ENCODE measurements around the gene GPC1. TPM values are rescaled to one million over a fixed set of nuclear protein-coding genes. Genes with fewer than 3 reads are reported as not detected.

Gene GPC1
- total RNA-seq, 1 donor from 2014 or later, result 187 TPM

- Histone ChIP-seq H3K27me3 (ENCODE audit: low read depth) (peaks cover 16% of the 10 kb centered on the region), H3K9me3 (replicated peaks) (peaks cover 3% of the 10 kb centered on the region), H3K36me3 (no peaks in the 10 kb centered on the region), H3K4me1 (no peaks in the 10 kb centered on the region), H3K4me3 (no peak overlapping the region), H3K27ac (replicated peaks) (no peak overlapping the region)
- DNase-seq, result no peak
- no peak for TF ChIP-seq CTCF (IDR thresholded peaks at IDR 0.05; ENCODE audit: borderline replicate concordance)
- intact Hi-C loops (cut with micrococcal nuclease), result no loop called here
Measured at GRCh38 chr2:240428245-240428644, 7.2 kb upstream of the GPC1 start.

GRCh38 chr2:240429341-240429871 is 6.1 kb upstream of the GPC1 start:
- intact Hi-C loops (cut with micrococcal nuclease), result no loop called here
- Histone ChIP-seq H3K27me3 (ENCODE audit: low read depth) (peaks cover 19% of the 10 kb centered on the region), H3K9me3 (replicated peaks) (peaks cover 3% of the 10 kb centered on the region), H3K4me1 (peaks cover 1% of the 10 kb centered on the region), H3K27ac (replicated peaks) (no peak overlapping the region), H3K4me3 (no peak overlapping the region), H3K36me3 (no peaks in the 10 kb centered on the region)
- TF ChIP-seq CTCF (IDR thresholded peaks at IDR 0.05; ENCODE audit: borderline replicate concordance), result no peak
- no peak for DNase-seq

- no peak for TF ChIP-seq CTCF (IDR thresholded peaks at IDR 0.05; ENCODE audit: borderline replicate concordance)
- intact Hi-C loops (cut with micrococcal nuclease), result no loop called here
Measured at GRCh38 chr2:240429872-240430491, 5.5 kb upstream of the GPC1 start.

DNA sequence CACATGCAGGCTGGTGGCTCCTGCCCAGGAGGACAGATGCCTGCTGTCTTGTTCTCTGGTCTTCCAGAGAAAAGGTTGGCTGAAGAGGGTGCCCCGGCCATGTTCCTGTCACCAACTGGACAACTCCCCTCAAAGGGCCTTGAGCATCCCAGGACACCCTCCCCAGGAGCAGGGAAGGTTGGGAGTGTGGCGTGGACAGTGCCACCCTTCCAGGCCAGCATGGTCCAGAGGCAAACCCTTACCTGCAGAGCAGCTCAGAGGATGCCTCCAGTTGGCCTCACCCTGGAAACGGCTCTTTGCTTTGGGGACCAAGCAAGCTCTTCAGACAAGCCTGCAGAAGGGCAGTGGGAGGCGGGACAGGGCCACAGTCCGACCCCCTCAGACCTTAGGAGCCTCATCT is 4.9 kb upstream of the GPC1 start:
- H3K9me3 ChIP-seq (replicated peaks), result peaks cover 2% of the 10 kb centered on the region
- H3K4me1 ChIP-seq, result peaks cover 8% of the 10 kb centered on the region
- intact Hi-C loops (cut with micrococcal nuclease), result no loop called here
- no peak overlapping the region for H3K4me3 ChIP-seq
- peak; percentile 6 for DNase-seq
- no peak overlapping the region for H3K27ac ChIP-seq (replicated peaks)
- H3K27me3 ChIP-seq (ENCODE audit: low read depth), result peaks cover 30% of the 10 kb centered on the region
- no peak for TF ChIP-seq CTCF (IDR thresholded peaks at IDR 0.05; ENCODE audit: borderline replicate concordance)
- no peaks in the 10 kb centered on the region for H3K36me3 ChIP-seq

More at GRCh38 chr2:240429872-240430491, 5.5 kb upstream of the GPC1 start:
- Histone ChIP-seq H3K9me3 (replicated peaks) (peaks cover 3% of the 10 kb centered on the region), H3K36me3 (no peaks in the 10 kb centered on the region), H3K27me3 (ENCODE audit: low read depth) (peaks cover 25% of the 10 kb centered on the region), H3K4me1 (peaks cover 7% of the 10 kb centered on the region), H3K27ac (replicated peaks) (no peak overlapping the region), H3K4me3 (no peak overlapping the region)
- peak; percentile 7 for DNase-seq

GRCh38 chr2:240431271-240431660 is 4.2 kb upstream of the GPC1 start:
- Histone ChIP-seq H3K4me3 (no peak overlapping the region), H3K27ac (replicated peaks) (no peak overlapping the region), H3K27me3 (ENCODE audit: low read depth) (peaks cover 36% of the 10 kb centered on the region), H3K36me3 (no peaks in the 10 kb centered on the region), H3K4me1 (peaks cover 14% of the 10 kb centered on the region), H3K9me3 (replicated peaks) (no peaks in the 10 kb centered on the region)
- peak; percentile 5 for DNase-seq
- intact Hi-C loops (cut with micrococcal nuclease), result no loop called here
- TF ChIP-seq CTCF (IDR thresholded peaks at IDR 0.05; ENCODE audit: borderline replicate concordance), result no peak

Measured in left ventricle myocardium inferior (tissue), 1 donor.